K562 (cell line): ENCODE results near the gene HS2ST1.

ENCODE experiments used
- CTCF ChIP-seq, 3 experiments: IDR thresholded peaks in 2 of 3; conservative IDR thresholded peaks in 1 of 3; 2 replicates each; pipeline ENCODE4 v1.5.1; 2011 to 2012; ENCODE audit warnings: low read length in 3 of 3, mild to moderate bottlenecking in 3 of 3, control low read depth in 2 of 3, improper control_type of control experiment in 1 of 3, inconsistent platforms in 1 of 3, low read depth in 1 of 3, mixed read lengths in 1 of 3, moderate library complexity in 1 of 3; ENCODE audit not compliant: insufficient read depth in 2 of 3
- HDAC1 ChIP-seq, 2 experiments: fragments of 450-650 bp; IDR thresholded peaks; 2 replicates each; pipeline ENCODE4 v1.6.1; 2016 to 2017; ENCODE audit warnings: inconsistent platforms in 1 of 2, mild to moderate bottlenecking in 1 of 2, moderate library complexity in 1 of 2
- HDAC3 ChIP-seq: fragments of 450-650 bp; IDR thresholded peaks from 2 replicates; pipeline ENCODE4 v1.6.1; 2018; ENCODE audit warnings: borderline replicate concordance, mild to moderate bottlenecking, moderate library complexity; ENCODE audit not compliant: partially characterized antibody
- MAX ChIP-seq: sonication (generic); formaldehyde crosslinking; IDR thresholded peaks from 2 replicates; pipeline ENCODE4 v1.9.0; 2022; ENCODE audit warnings: mild to moderate bottlenecking, missing genetic modification reagents
- MNT ChIP-seq, 2 experiments: fragments of 450-650 bp; conservative IDR thresholded peaks; 2 replicates each; pipeline ENCODE4 v1.6.1; 2017; ENCODE audit warnings: mild to moderate bottlenecking in 2 of 2, moderate library complexity in 2 of 2
- NCOR1 ChIP-seq: fragments of 450-650 bp; IDR thresholded peaks from 2 replicates; pipeline ENCODE4 v1.6.1; 2016; ENCODE audit warnings: mild to moderate bottlenecking, moderate library complexity
- POLR2A ChIP-seq: fragments of 450-650 bp; conservative IDR thresholded peaks from 2 replicates; pipeline ENCODE4 v1.6.1; 2016
- RCOR1 ChIP-seq, 2 experiments: IDR thresholded peaks; 2 replicates each; pipeline ENCODE4 v1.6.1; 2012; ENCODE audit warnings: low read depth in 2 of 2, low read length in 2 of 2, borderline replicate concordance in 1 of 2, improper control_type of control experiment in 1 of 2
- ZFX ChIP-seq: sonication (generic); formaldehyde crosslinking; IDR thresholded peaks from 2 replicates; pipeline ENCODE4 v1.8.0; 2022; ENCODE audit warnings: mild to moderate bottlenecking, missing genetic modification reagents, moderate library complexity
- ZNF165 ChIP-seq: fragments of 250-450 bp; sonication (Bioruptor Pico); IDR thresholded peaks from 2 replicates; pipeline ENCODE4 v1.4.0; 2020; ENCODE audit warnings: borderline replicate concordance
- ZNF24 ChIP-seq: fragments of 450-650 bp; IDR thresholded peaks from 2 replicates; pipeline ENCODE4 v1.6.1; 2016
- ZNF280B ChIP-seq: fragments of 250-450 bp; sonication (Bioruptor Pico); IDR thresholded peaks from 2 replicates; pipeline ENCODE4 v1.5.1; 2021; ENCODE audit warnings: mild to moderate bottlenecking

- no peak for TF ChIP-seq RCOR1 (IDR thresholded peaks at IDR 0.05; ENCODE audit: borderline replicate concordance in 1 of 2, low read depth in 2 of 2, low read length in 2 of 2)
- TF ChIP-seq POLR2A: no peak
- no peak for TF ChIP-seq MAX (CRISPR knock-in tag)
- no peak for TF ChIP-seq HDAC1 (IDR thresholded peaks at IDR 0.05)
- no peak for TF ChIP-seq ZFX (CRISPR knock-in tag)
- no peak for TF ChIP-seq MNT (conservative IDR thresholded peaks at IDR 0.05)
- no peak for TF ChIP-seq ZNF165
- no peak for TF ChIP-seq HDAC3
- no peak for TF ChIP-seq NCOR1
- TF ChIP-seq ZNF280B (CRISPR knock-in tag): no peak
- no peak for TF ChIP-seq CTCF (IDR thresholded peaks at IDR 0.05 in 2 of 3, conservative IDR thresholded peaks at IDR 0.05 in 1 of 3; ENCODE audit: insufficient read depth in 2 of 3, low read depth in 1 of 3, low read length in 3 of 3)
- TF ChIP-seq ZNF24: no peak
These were observed 28.3 kb downstream of the HS2ST1 start for GRCh38 chr1:86942743-86943142.
